ENCODE data around the gene ANXA5.

The ANXA5 gene

GRCh38 chr4:121698236-121698671 is 1.5 kb upstream of the ANXA5 start:
- peaks cover 0 to 2% of the 10 kb centered on the region in 2 experiments for H3K4me1 ChIP-seq (ENCODE audit: control insufficient read depth in 1 of 2, insufficient read depth in 2 of 2, low read length in 2 of 2)
- no peak overlapping the region for H3K4me2 ChIP-seq (ENCODE audit: low read length)
- H3K14ac ChIP-seq (ENCODE audit: low read length): no peak overlapping the region
- no peak overlapping the region for H3K9ac ChIP-seq (ENCODE audit: low read length)
- DNase-seq: no peak
- H2AFZ ChIP-seq (ENCODE audit: insufficient read depth, low read length, poor library complexity): no peak overlapping the region
- no CpG with 5 or more reads among the region's 5 CpGs for WGBS (ENCODE audit: extremely low coverage, insufficient coverage, insufficient read length)
- H3K9me3 ChIP-seq (ENCODE audit: insufficient read depth, low read depth, low read length): no peaks in the 10 kb centered on the region
- no peak overlapping the region for H2BK5ac ChIP-seq (ENCODE audit: low read depth, low read length, poor library complexity)
- H3K18ac ChIP-seq (ENCODE audit: low read length): no peak overlapping the region
- no peak overlapping the region for H4K91ac ChIP-seq (ENCODE audit: low read depth, low read length)
- no peak overlapping the region for H2BK12ac ChIP-seq (ENCODE audit: low read length)
- H3K4ac ChIP-seq (ENCODE audit: low read depth, low read length): no peak overlapping the region
- peaks cover 7% of the 10 kb centered on the region for H3K79me1 ChIP-seq (ENCODE audit: low read length)
- H2BK120ac ChIP-seq (ENCODE audit: insufficient read depth, low read length, poor library complexity): no peak overlapping the region
- peaks cover 9% of the 10 kb centered on the region for H3K79me2 ChIP-seq (ENCODE audit: control insufficient read depth, insufficient read depth, low read length, poor library complexity)
- no peak overlapping the region for H3K27ac ChIP-seq (ENCODE audit: low read depth, low read length)
- H3K4me3 ChIP-seq (ENCODE audit: low read depth, low read length): no peak overlapping the region
- no peaks in the 10 kb centered on the region for H3K27me3 ChIP-seq (ENCODE audit: insufficient read depth, low read length)
- no peak overlapping the region for H4K8ac ChIP-seq (ENCODE audit: low read depth, low read length)
- H3K23ac ChIP-seq (ENCODE audit: low read length): no peak overlapping the region
- peaks cover 0 to 2% of the 10 kb centered on the region in 2 experiments for H3K36me3 ChIP-seq (ENCODE audit: control insufficient read depth in 1 of 2, insufficient read depth in 2 of 2, low read length in 2 of 2)
- no peak overlapping the region for H2AK5ac ChIP-seq (ENCODE audit: low read length)
- H4K12ac ChIP-seq (ENCODE audit: low read depth, low read length): no peak overlapping the region

DNA sequence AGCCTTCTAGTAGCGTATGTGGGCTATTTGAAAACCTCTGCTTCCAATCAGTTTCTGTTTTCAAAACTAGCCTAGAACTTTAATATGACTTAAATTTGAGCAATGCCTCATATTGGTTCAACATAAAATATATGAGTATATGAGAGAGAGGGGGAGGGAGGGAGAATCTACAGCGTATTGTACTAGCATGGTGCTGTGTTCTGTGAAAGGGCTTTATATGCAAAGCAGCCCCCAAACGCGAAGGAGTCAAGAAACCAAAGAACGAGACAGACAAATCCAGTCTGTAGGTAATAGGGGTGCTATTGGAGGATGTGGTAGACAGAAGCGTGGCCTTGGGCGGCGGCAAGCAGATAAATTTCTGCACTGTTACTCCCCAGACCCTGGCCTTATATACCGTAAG is 784 bp upstream of the ANXA5 start:
- no peak overlapping the region for H2AK5ac ChIP-seq (ENCODE audit: low read length)
- H4K12ac ChIP-seq (ENCODE audit: low read depth, low read length): no peak overlapping the region
- no CpG with 5 or more reads among the region's 9 CpGs for WGBS (ENCODE audit: extremely low coverage, insufficient coverage, insufficient read length)
- H2AFZ ChIP-seq (ENCODE audit: insufficient read depth, low read length, poor library complexity): no peak overlapping the region
- H3K14ac ChIP-seq (ENCODE audit: low read length): no peak overlapping the region
- H3K4me3 ChIP-seq (ENCODE audit: low read depth, low read length): no peak overlapping the region
- H3K9me3 ChIP-seq (ENCODE audit: insufficient read depth, low read depth, low read length): no peaks in the 10 kb centered on the region
- H3K36me3 ChIP-seq (ENCODE audit: control insufficient read depth in 1 of 2, insufficient read depth in 2 of 2, low read length in 2 of 2): peaks cover 0 to 2% of the 10 kb centered on the region in 2 experiments
- no peak overlapping the region for H3K23ac ChIP-seq (ENCODE audit: low read length)
- no peak overlapping the region for H2BK120ac ChIP-seq (ENCODE audit: insufficient read depth, low read length, poor library complexity)
- no peak overlapping the region for H3K27ac ChIP-seq (ENCODE audit: low read depth, low read length)
- DNase-seq: no peak
- no peak overlapping the region for H2BK5ac ChIP-seq (ENCODE audit: low read depth, low read length, poor library complexity)
- H4K8ac ChIP-seq (ENCODE audit: low read depth, low read length): no peak overlapping the region
- no peak overlapping the region for H2BK12ac ChIP-seq (ENCODE audit: low read length)
- H3K79me1 ChIP-seq (ENCODE audit: low read length): peaks cover 7% of the 10 kb centered on the region
- H3K79me2 ChIP-seq (ENCODE audit: control insufficient read depth, insufficient read depth, low read length, poor library complexity): peaks cover 9% of the 10 kb centered on the region
- no peak overlapping the region for H3K4ac ChIP-seq (ENCODE audit: low read depth, low read length)
- no peaks in the 10 kb centered on the region for H3K27me3 ChIP-seq (ENCODE audit: insufficient read depth, low read length)
- no peak overlapping the region for H3K18ac ChIP-seq (ENCODE audit: low read length)
- H3K4me1 ChIP-seq (ENCODE audit: control insufficient read depth in 1 of 2, insufficient read depth in 2 of 2, low read length in 2 of 2): peaks cover 0 to 2% of the 10 kb centered on the region in 2 experiments
- no peak overlapping the region for H4K91ac ChIP-seq (ENCODE audit: low read depth, low read length)
- no peak overlapping the region for H3K9ac ChIP-seq (ENCODE audit: low read length)
- H3K4me2 ChIP-seq (ENCODE audit: low read length): peak overlapping the region; percentile 81

DNA sequence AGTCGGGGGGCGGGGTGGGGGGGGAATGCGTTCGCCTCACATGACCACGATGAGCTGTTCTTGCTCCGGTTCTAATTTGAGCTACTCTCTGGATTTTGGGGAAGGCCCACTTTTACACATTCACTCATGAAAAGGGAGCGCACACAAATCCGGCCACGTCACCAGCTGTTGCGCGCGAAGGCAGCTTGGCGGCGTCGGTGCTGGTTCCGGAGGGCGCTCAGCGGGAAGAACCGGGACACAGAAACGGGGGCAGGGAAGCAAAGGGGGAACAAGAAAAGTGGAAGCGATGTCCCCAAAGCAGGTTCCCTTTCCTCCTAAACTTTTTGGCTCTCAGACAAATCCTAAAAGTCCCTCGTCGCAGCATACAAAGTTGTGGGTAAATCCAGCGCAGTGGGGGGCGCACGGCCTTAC is 605 bp downstream of the ANXA5 start:
- no peak overlapping the region for H2AK5ac ChIP-seq (ENCODE audit: low read length)
- peak overlapping the region; percentile 89 for H3K18ac ChIP-seq (ENCODE audit: low read length)
- WGBS (ENCODE audit: extremely low coverage, insufficient coverage, insufficient read length): no CpG with 5 or more reads among the region's 26 CpGs
- H2BK120ac ChIP-seq (ENCODE audit: insufficient read depth, low read length, poor library complexity): peak overlapping the region; percentile 30
- H3K79me2 ChIP-seq (ENCODE audit: control insufficient read depth, insufficient read depth, low read length, poor library complexity): peaks cover 9% of the 10 kb centered on the region
- H3K14ac ChIP-seq (ENCODE audit: low read length): peak overlapping the region; percentile 69
- H3K9ac ChIP-seq (ENCODE audit: low read length): peak overlapping the region; percentile 86
- peak overlapping the region; percentile 92 for H3K4me3 ChIP-seq (ENCODE audit: low read depth, low read length)
- H3K23ac ChIP-seq (ENCODE audit: low read length): no peak overlapping the region
- peak overlapping the region; percentile 72 for H4K8ac ChIP-seq (ENCODE audit: low read depth, low read length)
- H3K9me3 ChIP-seq (ENCODE audit: insufficient read depth, low read depth, low read length): no peaks in the 10 kb centered on the region
- peaks cover 0 to 2% of the 10 kb centered on the region in 2 experiments for H3K4me1 ChIP-seq (ENCODE audit: control insufficient read depth in 1 of 2, insufficient read depth in 2 of 2, low read length in 2 of 2)
- DNase-seq: peak; percentile 81 to 89
- peak overlapping the region; percentile 84 for H2BK5ac ChIP-seq (ENCODE audit: low read depth, low read length, poor library complexity)
- peaks cover 0 to 2% of the 10 kb centered on the region in 2 experiments for H3K36me3 ChIP-seq (ENCODE audit: control insufficient read depth in 1 of 2, insufficient read depth in 2 of 2, low read length in 2 of 2)
- H3K27ac ChIP-seq (ENCODE audit: low read depth, low read length): peak overlapping the region; percentile 72
- peak overlapping the region; percentile 81 for H4K91ac ChIP-seq (ENCODE audit: low read depth, low read length)
- H3K27me3 ChIP-seq (ENCODE audit: insufficient read depth, low read length): no peaks in the 10 kb centered on the region
- H2AFZ ChIP-seq (ENCODE audit: insufficient read depth, low read length, poor library complexity): peak overlapping the region; percentile 19
- H3K79me1 ChIP-seq (ENCODE audit: low read length): peaks cover 7% of the 10 kb centered on the region
- peak overlapping the region; percentile 8 for H2BK12ac ChIP-seq (ENCODE audit: low read length)
- H4K12ac ChIP-seq (ENCODE audit: low read depth, low read length): no peak overlapping the region
- H3K4ac ChIP-seq (ENCODE audit: low read depth, low read length): peak overlapping the region; percentile 84
- H3K4me2 ChIP-seq (ENCODE audit: low read length): peak overlapping the region; percentile 53

- H3K23ac ChIP-seq (ENCODE audit: low read length): no peak overlapping the region
- no CpG with 5 or more reads among the region's 4 CpGs for WGBS (ENCODE audit: extremely low coverage, insufficient coverage, insufficient read length)
These were observed 2.9 kb downstream of the ANXA5 start for GRCh38 chr4:121693886-121694285.

More at GRCh38 chr4:121693886-121694285, 2.9 kb downstream of the ANXA5 start:
- H3K36me3 ChIP-seq (ENCODE audit: control insufficient read depth in 1 of 2, insufficient read depth in 2 of 2, low read length in 2 of 2): peaks cover 0 to 2% of the 10 kb centered on the region in 2 experiments
- no peaks in the 10 kb centered on the region for H3K9me3 ChIP-seq (ENCODE audit: insufficient read depth, low read depth, low read length)
- H4K8ac ChIP-seq (ENCODE audit: low read depth, low read length): no peak overlapping the region
- H3K4me2 ChIP-seq (ENCODE audit: low read length): no peak overlapping the region
- no peaks in the 10 kb centered on the region for H3K27me3 ChIP-seq (ENCODE audit: insufficient read depth, low read length)
- no peak overlapping the region for H4K12ac ChIP-seq (ENCODE audit: low read depth, low read length)
- H4K91ac ChIP-seq (ENCODE audit: low read depth, low read length): no peak overlapping the region
- H3K27ac ChIP-seq (ENCODE audit: low read depth, low read length): no peak overlapping the region
- no peak overlapping the region for H2AFZ ChIP-seq (ENCODE audit: insufficient read depth, low read length, poor library complexity)
- no peak for DNase-seq
- peaks cover 17% of the 10 kb centered on the region for H3K79me2 ChIP-seq (ENCODE audit: control insufficient read depth, insufficient read depth, low read length, poor library complexity)
- no peak overlapping the region for H2BK5ac ChIP-seq (ENCODE audit: low read depth, low read length, poor library complexity)
- H2BK12ac ChIP-seq (ENCODE audit: low read length): no peak overlapping the region
- no peak overlapping the region for H3K4me3 ChIP-seq (ENCODE audit: low read depth, low read length)
- no peak overlapping the region for H2BK120ac ChIP-seq (ENCODE audit: insufficient read depth, low read length, poor library complexity)
- H3K4ac ChIP-seq (ENCODE audit: low read depth, low read length): no peak overlapping the region
- H3K14ac ChIP-seq (ENCODE audit: low read length): no peak overlapping the region
- no peak overlapping the region for H3K9ac ChIP-seq (ENCODE audit: low read length)
- H3K4me1 ChIP-seq (ENCODE audit: control insufficient read depth in 1 of 2, insufficient read depth in 2 of 2, low read length in 2 of 2): peaks cover 8 to 15% of the 10 kb centered on the region in 2 experiments
- H3K79me1 ChIP-seq (ENCODE audit: low read length): peaks cover 13% of the 10 kb centered on the region
- no peak overlapping the region for H2AK5ac ChIP-seq (ENCODE audit: low read length)
- H3K18ac ChIP-seq (ENCODE audit: low read length): no peak overlapping the region
